ENCODE data around the gene SEL1L. TPM values are rescaled to one million over a fixed set of nuclear protein-coding genes. Genes with fewer than 3 reads are reported as not detected.
A peak's percentile ranks its signal among the peaks of the same experiment; 100 is the strongest.

The SEL1L gene
- total RNA-seq, 4 donors from 2014 or later: 46.8 to 63.9 (median 51.0) TPM

- Histone ChIP-seq H3K27ac (peak overlapping the region in 2 of 4 donors; percentile 3 to 25), H3K4me1 (peaks cover 11 to 25% of the 10 kb centered on the region in 2 donors), H3K36me3 (peaks cover 0 to 30% of the 10 kb centered on the region in 2 donors), H3K27me3 (no peaks in the 10 kb centered on the region), H3K4me3 (no peak overlapping the region), H3K9me3 (no peaks in the 10 kb centered on the region)
- in situ Hi-C loops (cut with MboI; ENCODE audit: low sequenced_read_pairs in 4 of 4) (loop anchor here (25.0 kb wide), 1 partner anchor 488 kb away; no protein-coding TSS in a partner anchor), intact Hi-C loops (cut with DNase I; ENCODE audit: low total_unique reads) (no loop called here)
- DNase-seq (no peak), ATAC-seq (no peak)
- TF ChIP-seq POLR2A (IDR thresholded peaks at IDR 0.05) (no peak), CTCF (IDR thresholded peaks at IDR 0.05 in 4 of 5, conservative IDR thresholded peaks at IDR 0.05 in 1 of 5) (no peak)
Measured at GRCh38 chr14:81474685-81475324, 58.8 kb downstream of the SEL1L start.

GRCh38 chr14:81474148-81474492 lies 59.5 kb downstream of the SEL1L start:
- in situ Hi-C loops (cut with MboI; ENCODE audit: low sequenced_read_pairs in 4 of 4): loop anchor here (25.0 kb wide), 1 partner anchor 487 kb away; no protein-coding TSS in a partner anchor
- Histone ChIP-seq H3K27me3 (no peaks in the 10 kb centered on the region), H3K9me3 (no peaks in the 10 kb centered on the region), H3K27ac (peak overlapping the region in 2 of 4 donors; percentile 3 to 25), H3K4me1 (peaks cover 11 to 22% of the 10 kb centered on the region in 2 donors), H3K36me3 (peaks cover 0 to 25% of the 10 kb centered on the region in 2 donors), H3K4me3 (no peak overlapping the region)
- intact Hi-C loops (cut with DNase I; ENCODE audit: low total_unique reads): no loop called here
- DNase-seq (no peak), ATAC-seq (no peak)
- no peak for TF ChIP-seq CTCF (IDR thresholded peaks at IDR 0.05 in 4 of 5, conservative IDR thresholded peaks at IDR 0.05 in 1 of 5)

GRCh38 chr14:81473456-81474147 lies 60.1 kb downstream of the SEL1L start:
- DNase-seq: no peak
- peaks cover 0 to 22% of the 10 kb centered on the region in 2 donors for H3K36me3 ChIP-seq
- H3K9me3 ChIP-seq: no peaks in the 10 kb centered on the region
- peaks cover 8 to 17% of the 10 kb centered on the region in 2 donors for H3K4me1 ChIP-seq
- H3K27me3 ChIP-seq: no peaks in the 10 kb centered on the region
- no peak overlapping the region for H3K27ac ChIP-seq
- intact Hi-C loops (cut with DNase I; ENCODE audit: low total_unique reads): no loop called here
- ATAC-seq: no peak
- H3K4me3 ChIP-seq: no peak overlapping the region
- in situ Hi-C loops (cut with MboI; ENCODE audit: low sequenced_read_pairs in 4 of 4): loop anchor here (25.0 kb wide), 1 partner anchor 486 kb away; no protein-coding TSS in a partner anchor
- TF ChIP-seq CTCF (IDR thresholded peaks at IDR 0.05 in 4 of 5, conservative IDR thresholded peaks at IDR 0.05 in 1 of 5) (no peak), POLR2A (IDR thresholded peaks at IDR 0.05) (no peak)

- intact Hi-C loops (cut with DNase I; ENCODE audit: low total_unique reads) (no loop called here), in situ Hi-C loops (cut with MboI; ENCODE audit: low sequenced_read_pairs in 4 of 4) (loop anchor here (25.0 kb wide), 1 partner anchor 485 kb away; no protein-coding TSS in a partner anchor)
- DNase-seq (no peak), ATAC-seq (no peak)
- TF ChIP-seq CTCF (IDR thresholded peaks at IDR 0.05 in 4 of 5, conservative IDR thresholded peaks at IDR 0.05 in 1 of 5): no peak
- no peak for TF ChIP-seq POLR2A (IDR thresholded peaks at IDR 0.05)
- Histone ChIP-seq H3K4me3 (no peak overlapping the region), H3K36me3 (peaks cover 0 to 22% of the 10 kb centered on the region in 2 donors), H3K4me1 (peaks cover 0 to 5% of the 10 kb centered on the region in 2 donors), H3K9me3 (no peaks in the 10 kb centered on the region), H3K27ac (no peak overlapping the region), H3K27me3 (no peaks in the 10 kb centered on the region)
Measured at GRCh38 chr14:81472096-81472800, 61.4 kb downstream of the SEL1L start.

All from gastrocnemius medialis (tissue), 4 donors.